Heart left ventricle (tissue), 16 donors: Measurements from ENCODE around the gene BNIP3. TPM values are rescaled to one million over a fixed set of nuclear protein-coding genes. Genes with fewer than 3 reads are reported as not detected.

Experiments used
- ATAC-seq, 4 donors: fragments of 200-7000 bp; cut with Tn5 transposase; one replicate each; pipeline ENCODE4 v1.9.1; 2020 to 2022; ENCODE audit warnings: moderate library complexity in 4 of 4, mild to moderate bottlenecking in 3 of 4, moderate number of reproducible peaks in 1 of 4
- DNase-seq, 5 donors: peaks; one replicate each; pipeline ENCODE4 v3.0.0-alpha.2; 2020
- H3K27ac ChIP-seq, 12 donors: fragments of 200-600 bp; sonication (generic) in 4 of 12; one replicate each; pipeline versions ENCODE4 v1.5.0 to v1.8.0; 2016 to 2022; ENCODE audit warnings: mild to moderate bottlenecking in 2 of 12
- H3K27me3 ChIP-seq, 9 donors: fragments of 200-600 bp; sonication (generic) in 2 of 9; one replicate each; pipeline versions ENCODE4 v1.5.1 to v1.8.0; 2016 to 2022; ENCODE audit warnings: mild to moderate bottlenecking in 3 of 9
- H3K36me3 ChIP-seq, 9 donors: fragments of 200-600 bp; sonication (generic) in 2 of 9; one replicate each; pipeline versions ENCODE4 v1.5.0 to v1.8.0; 2018 to 2022; ENCODE audit warnings: mild to moderate bottlenecking in 2 of 9
- H3K4me1 ChIP-seq, 12 donors: fragments of 200-600 bp; sonication (generic) in 4 of 12; one replicate each; pipeline versions ENCODE4 v1.5.0 to v1.8.0; 2016 to 2022; ENCODE audit warnings: mild to moderate bottlenecking in 3 of 12
- H3K4me3 ChIP-seq, 12 donors: fragments of 200-600 bp; sonication (generic) in 4 of 12; one replicate each; pipeline versions ENCODE4 v1.5.0 to v1.8.0; 2017 to 2022; ENCODE audit warnings: mild to moderate bottlenecking in 9 of 12, moderate library complexity in 4 of 12
- H3K9me3 ChIP-seq, 12 donors: fragments of 200-600 bp; sonication (generic) in 4 of 12; one replicate each; pipeline versions ENCODE4 v1.5.0 to v1.8.0; 2016 to 2022; ENCODE audit warnings: mild to moderate bottlenecking in 1 of 12
- POLR2A ChIP-seq, 2 donors: fragments of 450-650 bp; IDR thresholded peaks; one replicate each; pipeline ENCODE4 v1.6.1; 2017; ENCODE audit warnings: antibody characterized with exemption in 2 of 2, mild to moderate bottlenecking in 2 of 2, moderate library complexity in 2 of 2
- WGBS, 4 donors: extraction: QIAGEN DNeasy Blood & Tissue Kit in 2 of 4; methylation state at CpG; one replicate each; pipeline versions ENCODE4 v1.1.5 to v1.1.7; 2013 to 2018; 5-methylcytosine and 5-hydroxymethylcytosine counted together
- intact Hi-C, 10 donors: fragments of 100-400 bp; cut with DNase I; formaldehyde crosslinking; loops; one replicate each; pipeline versions ENCODE4 v1.11.1 to v1.14.2; 2022
- polyA plus RNA-seq, 2 donors: library from polyadenylated mRNA; stranded (reverse); fragments of 200-250 nt; gene quantifications; one replicate each; pipeline ENCODE4 v1.2.3, GENCODE V29; 2013
- total RNA-seq, 9 donors: library from RNA; depleted of rRNA in 2 of 9; stranded (reverse); fragments of >200 nt in 2 of 9; fragmentation: NEBNext Ultra II Directional in 3 of 9; extraction: Animal tissue kit (Norgen Biotek cat#: 25700) in 3 of 9; gene quantifications; one replicate each; pipeline versions ENCODE4 v1.1.0 to v1.2.4, GENCODE V29; 2016 to 2023
- TF ChIP-seq, protein P1 (sequence below), 12 donors: fragments of 200-600 bp; sonication (generic) in 4 of 12; IDR thresholded peaks; one replicate each; pipeline versions ENCODE4 v1.5.0 to v1.8.0; 2018 to 2022; ENCODE audit warnings: antibody characterized with exemption in 12 of 12, mild to moderate bottlenecking in 5 of 12
- donor health status: ischemic (EF 13 %, LVEDD 7.1; RV severe dilation, severe dysfunction).
- donor health status: healthy with polysubstance abuse.
- donor health status: DM: no; HTN: yes; CAD: no.
- donor health status: DM: no; HTN: no; CAD: no.
- donor health status: ischemic (EF 25% LVEDD 6.9; RV normal size, moderate dysfunction).
- donor health status: ischemic (EF 25% LVEDD 5.7; RV mildly dilated, moderate dysfunction).
- donor health status: healthy.
- donor health status: DM: yes; HTN: yes; CAD: no.
- donor health status: ischemic (EF 35%, LVEDD 5.7; RV mildly dilated, moderate dysfunction).
- donor health status: nonischemic (EF 11% LVEDD 7.7; RV severe dilation, severe dysfunction).
- donor health status: DM: yes; HTN: yes; CAD: no.
- donor health status: PGD.
- donor health status: ischemic (EF 29% LVEDD 5.4; RV normal size, mild dysfunction).
- donor health status: nonischemic (EF 23%, LVEDD 6.1; RV moderate dilation, normal function).

BNIP3 gene
- total and polyA plus RNA-seq, 11 donors, result 48.1 to 711 (median 123) TPM

DNA sequence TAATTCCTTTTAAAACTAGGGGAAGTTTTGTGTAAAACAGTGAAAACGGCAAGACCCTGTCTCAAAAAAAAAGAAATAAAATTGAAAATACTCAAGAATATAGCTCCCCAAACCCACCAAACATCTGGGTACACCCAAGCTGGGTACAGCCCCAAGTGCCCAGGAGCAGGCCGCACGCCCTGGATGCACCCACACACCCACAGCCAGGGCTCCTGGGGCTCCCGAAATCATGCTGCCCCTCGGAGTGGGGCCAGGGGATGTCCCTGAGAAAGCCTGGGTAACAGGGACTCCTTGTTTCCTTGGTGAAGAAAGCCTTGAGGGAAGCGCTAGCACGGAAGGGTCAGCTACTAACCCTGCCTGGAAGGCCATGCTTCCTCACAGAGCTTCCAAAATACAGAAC, 10.1 kb downstream of the BNIP3 start:
- intact Hi-C loops, result loop anchor here in 5 of 10 donors (5.0 to 10.0 kb wide), 3 partner anchors 64 to 69 kb away; partner anchors contain the start of gene PPP2R2D (in 4 of the 5)
- H3K27me3 ChIP-seq, result no peaks in the 10 kb centered on the region
- no peak overlapping the region for H3K4me3 ChIP-seq
- H3K9me3 ChIP-seq, result no peaks in the 10 kb centered on the region
- DNase-seq (no peak), ATAC-seq (no peak)
- no peak overlapping the region for H3K27ac ChIP-seq
- H3K4me1 ChIP-seq, result peaks cover 10 to 45% (median 32%) of the 10 kb centered on the region in 12 donors
- 81 to 93% (median 87%) methylated on average over 7 of the region's 7 CpGs for WGBS, 4 donors
- H3K36me3 ChIP-seq, result peaks cover 0 to 56% (median 47%) of the 10 kb centered on the region in 9 donors
- TF ChIP-seq, protein P1, sequence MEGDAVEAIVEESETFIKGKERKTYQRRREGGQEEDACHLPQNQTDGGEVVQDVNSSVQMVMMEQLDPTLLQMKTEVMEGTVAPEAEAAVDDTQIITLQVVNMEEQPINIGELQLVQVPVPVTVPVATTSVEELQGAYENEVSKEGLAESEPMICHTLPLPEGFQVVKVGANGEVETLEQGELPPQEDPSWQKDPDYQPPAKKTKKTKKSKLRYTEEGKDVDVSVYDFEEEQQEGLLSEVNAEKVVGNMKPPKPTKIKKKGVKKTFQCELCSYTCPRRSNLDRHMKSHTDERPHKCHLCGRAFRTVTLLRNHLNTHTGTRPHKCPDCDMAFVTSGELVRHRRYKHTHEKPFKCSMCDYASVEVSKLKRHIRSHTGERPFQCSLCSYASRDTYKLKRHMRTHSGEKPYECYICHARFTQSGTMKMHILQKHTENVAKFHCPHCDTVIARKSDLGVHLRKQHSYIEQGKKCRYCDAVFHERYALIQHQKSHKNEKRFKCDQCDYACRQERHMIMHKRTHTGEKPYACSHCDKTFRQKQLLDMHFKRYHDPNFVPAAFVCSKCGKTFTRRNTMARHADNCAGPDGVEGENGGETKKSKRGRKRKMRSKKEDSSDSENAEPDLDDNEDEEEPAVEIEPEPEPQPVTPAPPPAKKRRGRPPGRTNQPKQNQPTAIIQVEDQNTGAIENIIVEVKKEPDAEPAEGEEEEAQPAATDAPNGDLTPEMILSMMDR (IDR thresholded peaks at IDR 0.05), result no peak
- TF ChIP-seq POLR2A (IDR thresholded peaks at IDR 0.05), result no peak

DNA sequence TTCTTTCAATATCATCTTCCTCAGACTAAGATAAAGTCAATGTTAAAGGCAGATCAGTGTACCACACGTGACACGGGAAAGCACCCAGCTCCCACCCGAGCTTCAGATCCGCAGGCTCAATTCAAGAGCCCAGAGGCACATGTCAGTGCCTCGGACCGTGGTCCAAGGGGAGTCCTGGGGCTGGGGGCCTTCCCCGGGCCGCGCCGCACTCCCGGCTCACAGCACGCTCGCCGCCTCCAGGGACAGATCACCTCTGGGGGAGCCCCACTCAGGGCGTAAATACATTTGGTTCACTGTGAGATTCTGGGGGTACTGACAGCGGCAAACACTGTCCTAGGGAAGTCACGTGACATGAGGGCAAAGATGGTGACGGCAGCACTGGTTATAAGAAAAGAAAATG, 10.8 kb downstream of the BNIP3 start:
- Histone ChIP-seq H3K36me3 (peaks cover 0 to 61% (median 54%) of the 10 kb centered on the region in 9 donors), H3K27me3 (no peaks in the 10 kb centered on the region), H3K27ac (no peak overlapping the region), H3K4me3 (no peak overlapping the region), H3K4me1 (peaks cover 10 to 43% (median 32%) of the 10 kb centered on the region in 12 donors), H3K9me3 (no peaks in the 10 kb centered on the region)
- ATAC-seq (no peak), DNase-seq (no peak)
- WGBS, 4 donors, result 86 to 92% (median 89%) methylated on average over 18 of the region's 18 CpGs
- no peak for TF ChIP-seq POLR2A (IDR thresholded peaks at IDR 0.05)
- TF ChIP-seq, protein P1 (IDR thresholded peaks at IDR 0.05), result no peak
- intact Hi-C loops, result loop anchor here in 5 of 10 donors (5.0 to 10.0 kb wide), 3 partner anchors 64 to 69 kb away; partner anchors contain the start of gene PPP2R2D (in 4 of the 5)

DNA sequence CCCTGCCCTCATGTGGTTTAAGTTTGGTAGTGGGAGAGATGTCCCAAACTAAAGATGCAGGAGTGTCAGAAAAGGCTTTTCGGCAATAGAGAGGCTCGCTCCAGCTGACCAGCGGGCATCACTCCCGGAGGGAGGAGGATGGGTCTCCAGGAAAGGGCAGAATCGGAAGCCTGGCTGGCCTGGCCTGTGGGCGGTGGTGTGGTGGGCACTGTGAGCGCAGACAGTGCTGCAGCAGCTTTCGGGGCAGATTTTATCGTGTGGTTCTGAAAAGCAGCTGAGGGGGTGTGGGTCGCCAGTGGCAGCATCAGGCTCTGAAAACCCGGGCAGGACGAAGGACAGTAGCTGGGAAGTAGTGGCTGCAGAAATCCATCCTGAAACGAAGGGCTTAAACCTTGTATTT, 12.8 kb downstream of the BNIP3 start:
- Histone ChIP-seq H3K36me3 (peaks cover 0 to 70% (median 54%) of the 10 kb centered on the region in 9 donors), H3K27ac (no peak overlapping the region), H3K27me3 (no peaks in the 10 kb centered on the region), H3K9me3 (no peaks in the 10 kb centered on the region), H3K4me1 (peaks cover 6 to 24% (median 19%) of the 10 kb centered on the region in 12 donors), H3K4me3 (no peak overlapping the region)
- intact Hi-C loops, result no loop called here
- ATAC-seq, result no peak
- TF ChIP-seq, protein P1 (IDR thresholded peaks at IDR 0.05), result no peak
- TF ChIP-seq POLR2A (IDR thresholded peaks at IDR 0.05), result no peak
- DNase-seq, result no peak
- WGBS, 4 donors, result 94 to 96% (median 94%) methylated on average over 13 of the region's 13 CpGs

DNA sequence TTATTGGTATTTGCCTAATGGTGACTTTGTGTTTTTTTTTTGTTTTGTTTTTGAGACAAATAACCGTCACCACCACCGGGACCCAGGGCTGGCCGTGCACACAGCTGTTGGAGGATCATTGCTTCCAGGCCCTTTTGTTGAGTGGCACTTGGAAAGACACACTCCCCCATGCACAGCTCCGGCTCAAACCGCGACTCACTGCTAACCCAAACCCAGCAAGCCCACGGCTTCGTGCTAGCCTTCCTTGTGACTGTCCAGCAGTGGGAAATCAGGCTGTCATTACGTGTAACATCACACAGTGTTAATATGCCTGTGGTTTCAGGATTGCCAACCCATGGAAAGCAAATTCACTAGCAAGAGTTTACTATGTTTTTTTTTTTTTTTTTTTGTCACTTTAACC, 17.4 kb downstream of the BNIP3 start:
- no peak overlapping the region for H3K4me3 ChIP-seq
- H3K36me3 ChIP-seq, result peaks cover 0 to 52% (median 41%) of the 10 kb centered on the region in 9 donors
- no peaks in the 10 kb centered on the region for H3K27me3 ChIP-seq
- H3K27ac ChIP-seq, result no peak overlapping the region
- DNase-seq (no peak), ATAC-seq (no peak)
- TF ChIP-seq, protein P1 (IDR thresholded peaks at IDR 0.05), result no peak
- no peak for TF ChIP-seq POLR2A (IDR thresholded peaks at IDR 0.05)
- no peaks in the 10 kb centered on the region for H3K4me1 ChIP-seq
- WGBS, 4 donors, result 85 to 90% (median 89%) methylated on average over 9 of the region's 9 CpGs
- intact Hi-C loops, result no loop called here
- no peaks in the 10 kb centered on the region for H3K9me3 ChIP-seq
